ENCODE data around the gene BPIFB3. TPM values are rescaled to one million over a fixed set of nuclear protein-coding genes. Genes with fewer than 3 reads are reported as not detected.
A peak's percentile ranks its signal among the peaks of the same experiment; 100 is the strongest.

The BPIFB3 gene
- total and polyA plus RNA-seq, 2 of the 13 experiments (the other 11 are each of a cell fraction or from before 2014, with no cell fraction given), result 0.09 TPM; not detected in 1

GRCh38 chr20:33095902-33096584 lies 42.3 kb downstream of the BPIFB3 start (continued):
- 0 out of 2 replicates have a peak, but pooled peaks have one; percentile 40 for TF ChIP-seq PRDM4 (CRISPR knock-in tag; IDR thresholded peaks at IDR 0.05; ENCODE audit: borderline replicate concordance)
- peak; percentile 84 for TF ChIP-seq IRF2 (CRISPR knock-in tag; IDR thresholded peaks at IDR 0.05)
- peak; percentile 60 for TF ChIP-seq CEBPG (CRISPR knock-in tag; IDR thresholded peaks at IDR 0.05)
- peak; percentile 80; the same call in 1 of the 2 replicates for TF ChIP-seq MIER3 (CRISPR knock-in tag; IDR thresholded peaks at IDR 0.05; ENCODE audit: borderline replicate concordance)
- TF ChIP-seq KMT2B (CRISPR knock-in tag; IDR thresholded peaks at IDR 0.05), result 0 out of 2 replicates have a peak, but pooled peaks have one; percentile 37
- peak; percentile 82 for TF ChIP-seq ELF3 (CRISPR knock-in tag; IDR thresholded peaks at IDR 0.05)
- TF ChIP-seq CTCF (CRISPR knock-in tag; IDR thresholded peaks at IDR 0.05), result peak; percentile 100
- TF ChIP-seq MIXL1 (CRISPR knock-in tag; IDR thresholded peaks at IDR 0.05), result peak; percentile 91
- TF ChIP-seq, protein P1, sequence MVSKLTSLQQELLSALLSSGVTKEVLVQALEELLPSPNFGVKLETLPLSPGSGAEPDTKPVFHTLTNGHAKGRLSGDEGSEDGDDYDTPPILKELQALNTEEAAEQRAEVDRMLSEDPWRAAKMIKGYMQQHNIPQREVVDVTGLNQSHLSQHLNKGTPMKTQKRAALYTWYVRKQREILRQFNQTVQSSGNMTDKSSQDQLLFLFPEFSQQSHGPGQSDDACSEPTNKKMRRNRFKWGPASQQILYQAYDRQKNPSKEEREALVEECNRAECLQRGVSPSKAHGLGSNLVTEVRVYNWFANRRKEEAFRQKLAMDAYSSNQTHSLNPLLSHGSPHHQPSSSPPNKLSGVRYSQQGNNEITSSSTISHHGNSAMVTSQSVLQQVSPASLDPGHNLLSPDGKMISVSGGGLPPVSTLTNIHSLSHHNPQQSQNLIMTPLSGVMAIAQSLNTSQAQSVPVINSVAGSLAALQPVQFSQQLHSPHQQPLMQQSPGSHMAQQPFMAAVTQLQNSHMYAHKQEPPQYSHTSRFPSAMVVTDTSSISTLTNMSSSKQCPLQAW (CRISPR knock-in tag; IDR thresholded peaks at IDR 0.05), result peak; percentile 82
- TF ChIP-seq ARID4A (CRISPR knock-in tag; IDR thresholded peaks at IDR 0.05; ENCODE audit: borderline replicate concordance), result peak; percentile 45; the same call in 1 of the 2 replicates
- TF ChIP-seq ATF2 (CRISPR knock-in tag; IDR thresholded peaks at IDR 0.05), result 0 out of 2 replicates have a peak, but pooled peaks have one; percentile 53
- TF ChIP-seq, protein P2, sequence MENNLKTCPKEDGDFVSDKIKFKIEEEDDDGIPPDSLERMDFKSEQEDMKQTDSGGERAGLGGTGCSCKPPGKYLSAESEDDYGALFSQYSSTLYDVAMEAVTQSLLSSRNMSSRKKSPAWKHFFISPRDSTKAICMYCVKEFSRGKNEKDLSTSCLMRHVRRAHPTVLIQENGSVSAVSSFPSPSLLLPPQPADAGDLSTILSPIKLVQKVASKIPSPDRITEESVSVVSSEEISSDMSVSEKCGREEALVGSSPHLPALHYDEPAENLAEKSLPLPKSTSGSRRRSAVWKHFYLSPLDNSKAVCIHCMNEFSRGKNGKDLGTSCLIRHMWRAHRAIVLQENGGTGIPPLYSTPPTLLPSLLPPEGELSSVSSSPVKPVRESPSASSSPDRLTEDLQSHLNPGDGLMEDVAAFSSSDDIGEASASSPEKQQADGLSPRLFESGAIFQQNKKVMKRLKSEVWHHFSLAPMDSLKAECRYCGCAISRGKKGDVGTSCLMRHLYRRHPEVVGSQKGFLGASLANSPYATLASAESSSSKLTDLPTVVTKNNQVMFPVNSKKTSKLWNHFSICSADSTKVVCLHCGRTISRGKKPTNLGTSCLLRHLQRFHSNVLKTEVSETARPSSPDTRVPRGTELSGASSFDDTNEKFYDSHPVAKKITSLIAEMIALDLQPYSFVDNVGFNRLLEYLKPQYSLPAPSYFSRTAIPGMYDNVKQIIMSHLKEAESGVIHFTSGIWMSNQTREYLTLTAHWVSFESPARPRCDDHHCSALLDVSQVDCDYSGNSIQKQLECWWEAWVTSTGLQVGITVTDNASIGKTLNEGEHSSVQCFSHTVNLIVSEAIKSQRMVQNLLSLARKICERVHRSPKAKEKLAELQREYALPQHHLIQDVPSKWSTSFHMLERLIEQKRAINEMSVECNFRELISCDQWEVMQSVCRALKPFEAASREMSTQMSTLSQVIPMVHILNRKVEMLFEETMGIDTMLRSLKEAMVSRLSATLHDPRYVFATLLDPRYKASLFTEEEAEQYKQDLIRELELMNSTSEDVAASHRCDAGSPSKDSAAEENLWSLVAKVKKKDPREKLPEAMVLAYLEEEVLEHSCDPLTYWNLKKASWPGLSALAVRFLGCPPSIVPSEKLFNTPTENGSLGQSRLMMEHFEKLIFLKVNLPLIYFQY (CRISPR knock-in tag; IDR thresholded peaks at IDR 0.05; ENCODE audit: borderline replicate concordance), result peak; percentile 72; the same call in 1 of the 2 replicates
